ENCODE measurements around the gene UPK3BL1.
"Not testable (repeated sequence)": the region's sequence is repeated elsewhere in the genome, so short reads cannot be mapped to it uniquely, and the experiment has no call there.

DNA sequence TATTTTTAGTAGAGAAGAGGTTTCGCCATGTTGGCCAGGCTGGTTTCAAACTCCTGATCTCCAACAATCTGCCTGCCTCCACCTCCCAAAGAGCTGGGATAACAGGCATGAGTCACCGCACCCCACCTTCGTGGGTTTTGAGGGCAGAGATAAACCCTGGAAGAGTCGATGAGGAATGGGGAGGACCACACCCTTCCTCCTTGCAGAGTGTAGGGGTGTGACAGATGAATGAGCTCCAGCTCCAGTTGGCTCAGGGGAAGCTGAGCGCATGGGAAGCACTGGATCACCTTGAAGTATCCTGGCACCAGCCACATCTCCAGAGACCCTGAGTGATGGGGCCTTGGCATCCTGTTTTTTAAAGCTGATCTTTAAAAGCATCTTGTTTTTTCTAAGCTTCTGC, 40.0 kb upstream of the UPK3BL1 start:
- TF ChIP-seq ZNF44 (CRISPR knock-in tag; IDR thresholded peaks at IDR 0.05); SUZ12 (IDR thresholded peaks at IDR 0.05; ENCODE audit: low read depth, low read length); LCORL (IDR thresholded peaks at IDR 0.05); LCORL (CRISPR knock-in tag; IDR thresholded peaks at IDR 0.05); SSRP1 (CRISPR knock-in tag; IDR thresholded peaks at IDR 0.05); PCBP2 (optimal IDR thresholded peaks at IDR 0.05; ENCODE audit: low read depth, low read length, poor library complexity, severe bottlenecking); ZNF263 (CRISPR knock-in tag; IDR thresholded peaks at IDR 0.05); NFYB (CRISPR knock-in tag; IDR thresholded peaks at IDR 0.05); HIVEP1 (CRISPR knock-in tag; IDR thresholded peaks at IDR 0.05); ZNF816 (CRISPR knock-in tag; IDR thresholded peaks at IDR 0.05; ENCODE audit: borderline replicate concordance); ZNF790 (CRISPR knock-in tag; IDR thresholded peaks at IDR 0.05; ENCODE audit: borderline replicate concordance); ZNF530 (CRISPR knock-in tag; IDR thresholded peaks at IDR 0.05; ENCODE audit: low read depth): not testable (repeated sequence)
- TF ChIP-seq, protein P1, sequence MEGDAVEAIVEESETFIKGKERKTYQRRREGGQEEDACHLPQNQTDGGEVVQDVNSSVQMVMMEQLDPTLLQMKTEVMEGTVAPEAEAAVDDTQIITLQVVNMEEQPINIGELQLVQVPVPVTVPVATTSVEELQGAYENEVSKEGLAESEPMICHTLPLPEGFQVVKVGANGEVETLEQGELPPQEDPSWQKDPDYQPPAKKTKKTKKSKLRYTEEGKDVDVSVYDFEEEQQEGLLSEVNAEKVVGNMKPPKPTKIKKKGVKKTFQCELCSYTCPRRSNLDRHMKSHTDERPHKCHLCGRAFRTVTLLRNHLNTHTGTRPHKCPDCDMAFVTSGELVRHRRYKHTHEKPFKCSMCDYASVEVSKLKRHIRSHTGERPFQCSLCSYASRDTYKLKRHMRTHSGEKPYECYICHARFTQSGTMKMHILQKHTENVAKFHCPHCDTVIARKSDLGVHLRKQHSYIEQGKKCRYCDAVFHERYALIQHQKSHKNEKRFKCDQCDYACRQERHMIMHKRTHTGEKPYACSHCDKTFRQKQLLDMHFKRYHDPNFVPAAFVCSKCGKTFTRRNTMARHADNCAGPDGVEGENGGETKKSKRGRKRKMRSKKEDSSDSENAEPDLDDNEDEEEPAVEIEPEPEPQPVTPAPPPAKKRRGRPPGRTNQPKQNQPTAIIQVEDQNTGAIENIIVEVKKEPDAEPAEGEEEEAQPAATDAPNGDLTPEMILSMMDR (CRISPR knock-in tag; IDR thresholded peaks at IDR 0.05): not testable (repeated sequence)
- TF ChIP-seq, protein P2, sequence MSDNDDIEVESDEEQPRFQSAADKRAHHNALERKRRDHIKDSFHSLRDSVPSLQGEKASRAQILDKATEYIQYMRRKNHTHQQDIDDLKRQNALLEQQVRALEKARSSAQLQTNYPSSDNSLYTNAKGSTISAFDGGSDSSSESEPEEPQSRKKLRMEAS (IDR thresholded peaks at IDR 0.05): not testable (repeated sequence)
- TF ChIP-seq, protein P3, sequence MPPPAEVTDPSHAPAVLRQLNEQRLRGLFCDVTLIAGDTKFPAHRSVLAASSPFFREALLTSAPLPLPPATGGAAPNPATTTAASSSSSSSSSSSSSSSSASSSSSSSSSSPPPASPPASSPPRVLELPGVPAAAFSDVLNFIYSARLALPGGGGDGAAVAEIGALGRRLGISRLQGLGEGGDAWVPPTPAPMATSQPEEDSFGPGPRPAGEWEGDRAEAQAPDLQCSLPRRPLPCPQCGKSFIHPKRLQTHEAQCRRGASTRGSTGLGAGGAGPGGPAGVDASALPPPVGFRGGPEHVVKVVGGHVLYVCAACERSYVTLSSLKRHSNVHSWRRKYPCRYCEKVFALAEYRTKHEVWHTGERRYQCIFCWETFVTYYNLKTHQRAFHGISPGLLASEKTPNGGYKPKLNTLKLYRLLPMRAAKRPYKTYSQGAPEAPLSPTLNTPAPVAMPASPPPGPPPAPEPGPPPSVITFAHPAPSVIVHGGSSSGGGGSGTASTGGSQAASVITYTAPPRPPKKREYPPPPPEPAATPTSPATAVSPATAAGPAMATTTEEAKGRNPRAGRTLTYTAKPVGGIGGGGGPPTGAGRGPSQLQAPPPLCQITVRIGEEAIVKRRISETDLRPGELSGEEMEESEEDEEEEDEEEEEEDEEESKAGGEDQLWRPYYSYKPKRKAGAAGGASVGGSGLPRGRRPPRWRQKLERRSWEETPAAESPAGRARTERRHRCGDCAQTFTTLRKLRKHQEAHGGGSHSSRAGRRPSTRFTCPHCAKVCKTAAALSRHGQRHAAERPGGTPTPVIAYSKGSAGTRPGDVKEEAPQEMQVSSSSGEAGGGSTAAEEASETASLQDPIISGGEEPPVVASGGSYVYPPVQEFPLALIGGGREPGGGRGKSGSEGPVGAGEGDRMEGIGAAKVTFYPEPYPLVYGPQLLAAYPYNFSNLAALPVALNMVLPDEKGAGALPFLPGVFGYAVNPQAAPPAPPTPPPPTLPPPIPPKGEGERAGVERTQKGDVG (CRISPR knock-in tag; IDR thresholded peaks at IDR 0.05; ENCODE audit: borderline replicate concordance): not testable (repeated sequence)
